GM21381 (cell line): Measurements from ENCODE around the gene GPC3.
"Not testable (repeated sequence)": the region's sequence is repeated elsewhere in the genome, so short reads cannot be mapped to it uniquely, and the experiment has no call there.

Experiments
- ATAC-seq: cut with Tn5 transposase; IDR thresholded peaks from one replicate; pipeline ENCODE4 v1.9.1; 2021; ENCODE audit warnings: mild to moderate bottlenecking, moderate library complexity; ENCODE audit not compliant: unreplicated experiment

GPC3 gene

DNA sequence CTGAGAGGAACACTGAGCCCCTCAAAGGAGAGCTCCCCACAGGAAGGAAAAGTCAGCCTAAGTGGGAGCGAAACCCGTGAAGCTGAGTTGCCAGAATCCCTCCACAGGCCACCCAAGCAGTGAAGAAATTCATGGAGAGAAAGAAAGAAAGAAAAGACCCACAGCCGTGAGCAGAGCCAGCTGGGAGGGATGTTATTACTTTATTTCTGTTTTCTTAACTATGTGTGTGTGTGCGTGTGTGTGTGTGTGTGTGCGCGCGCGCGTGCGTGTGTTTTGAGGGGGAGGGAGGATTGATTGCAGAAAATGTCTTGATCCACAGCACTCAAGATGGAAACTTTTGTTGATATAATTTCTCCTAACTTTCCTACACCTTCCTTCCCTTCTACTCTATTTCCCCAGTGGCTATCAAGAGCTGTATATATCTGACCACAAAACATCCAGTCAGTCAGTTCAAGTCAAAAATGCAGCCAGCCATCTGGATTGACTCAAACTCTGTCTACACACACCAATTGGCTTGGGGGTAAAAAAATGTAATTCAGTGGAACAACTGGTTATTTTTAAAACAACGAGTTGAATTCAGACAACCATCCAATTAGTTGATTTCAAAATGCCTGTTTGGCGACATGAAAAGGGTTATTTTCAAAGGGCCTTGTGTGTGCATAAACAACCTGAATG is 13.8 kb upstream of the GPC3 start:
- ATAC-seq = no peak

DNA sequence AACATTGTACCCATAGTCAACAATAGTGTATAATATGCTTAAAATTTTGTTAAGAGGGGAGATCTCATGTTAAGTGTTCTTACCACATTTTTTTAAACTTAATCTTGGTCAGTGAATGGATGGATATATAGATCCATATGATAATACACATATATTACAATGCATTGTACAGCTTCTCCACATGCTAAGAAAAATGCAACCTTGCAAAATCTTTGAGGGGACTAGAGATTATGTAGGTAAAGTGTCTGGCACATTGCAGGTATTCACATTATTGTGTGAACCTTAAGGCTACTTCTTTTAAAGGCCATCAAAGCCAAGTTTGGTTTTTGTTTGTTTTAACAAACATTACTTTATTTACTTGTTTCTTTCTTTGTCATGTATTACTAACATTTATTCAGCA is 10.4 kb upstream of the GPC3 start:
- no peak for ATAC-seq

DNA sequence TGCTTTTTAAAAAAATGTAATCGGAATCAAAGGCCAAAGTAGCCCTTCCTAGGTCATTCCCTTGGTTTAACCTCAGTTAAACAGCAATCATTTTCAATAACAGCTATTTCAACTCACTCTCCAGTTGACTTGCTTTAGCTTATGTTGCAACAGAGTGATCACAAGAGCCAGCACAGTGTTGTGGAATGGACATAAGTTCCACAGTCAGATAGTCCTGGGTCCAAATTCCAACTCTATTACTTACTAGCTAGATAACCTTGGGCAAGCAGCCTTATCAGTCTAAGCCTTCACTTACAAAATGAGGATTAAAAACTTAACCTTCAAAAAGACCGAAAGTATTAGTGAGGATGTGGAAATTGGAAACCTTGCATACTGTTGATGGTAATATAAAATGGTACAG is 9.2 kb upstream of the GPC3 start:
- ATAC-seq = no peak

DNA sequence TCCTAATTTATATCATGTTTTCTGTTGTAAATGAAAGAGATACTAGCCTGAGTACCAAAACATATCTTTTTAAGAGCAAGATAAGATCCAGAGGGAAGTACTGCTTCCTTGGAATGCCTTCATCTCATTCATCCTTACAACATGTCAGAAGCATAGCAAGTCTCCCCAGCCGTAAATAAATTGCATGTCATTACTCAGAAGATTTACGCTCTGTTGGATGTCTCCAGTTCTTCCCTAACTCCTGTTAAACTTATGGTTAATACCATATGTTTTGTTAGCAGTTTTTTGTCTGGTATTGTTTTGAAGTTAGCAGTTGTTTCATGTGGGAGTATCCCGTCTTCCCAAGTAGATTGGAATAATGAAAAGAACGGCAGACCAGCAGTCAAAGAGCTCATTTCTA is 7.5 kb upstream of the GPC3 start:
- no peak for ATAC-seq

GRCh38 chrX:133991814-133992213 is 6.4 kb upstream of the GPC3 start:
- ATAC-seq = no peak

- not testable (repeated sequence) for ATAC-seq
Measured at GRCh38 chrX:133991057-133991456, 5.7 kb upstream of the GPC3 start.

GRCh38 chrX:133989993-133990392 is 4.6 kb upstream of the GPC3 start:
- ATAC-seq = no peak

DNA sequence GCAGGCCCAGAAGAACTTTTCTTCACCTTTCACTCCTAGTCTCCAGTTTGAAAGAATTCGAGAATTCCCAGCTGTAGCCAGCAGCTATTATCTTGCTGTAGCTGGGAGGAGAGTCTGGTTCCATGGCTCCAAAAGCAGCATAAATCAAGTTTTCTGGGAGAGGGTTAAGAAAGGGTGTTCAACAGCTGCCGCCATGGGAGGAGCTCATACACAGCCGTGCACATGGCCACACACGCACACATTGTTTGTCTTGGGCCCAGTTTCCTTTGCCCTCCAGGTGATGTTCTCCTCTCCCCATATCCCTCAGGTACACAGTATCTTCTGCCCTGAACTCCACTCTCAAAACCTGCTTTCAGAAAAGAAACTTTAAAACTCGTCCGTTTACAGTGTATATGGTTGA is 4.1 kb upstream of the GPC3 start:
- no peak for ATAC-seq

DNA sequence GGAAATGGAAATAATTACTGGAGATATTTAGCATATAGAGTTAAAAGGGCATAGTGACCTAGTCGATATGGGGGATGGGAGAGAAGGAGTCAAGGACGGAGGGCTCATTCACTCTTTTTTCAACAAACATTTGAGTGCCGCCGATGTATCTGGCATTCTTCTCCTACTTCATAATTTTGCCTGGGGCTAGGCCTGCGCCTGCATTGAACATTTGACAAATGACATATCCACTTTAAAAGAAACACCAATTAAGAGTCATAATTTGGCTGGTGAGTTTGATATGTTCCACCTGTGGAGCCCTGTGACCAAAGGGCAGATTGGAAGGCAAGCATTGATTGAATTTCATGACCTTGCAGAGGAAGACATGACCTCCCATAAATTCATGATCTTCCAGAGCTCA is 2.6 kb upstream of the GPC3 start:
- no peak for ATAC-seq

- ATAC-seq = no peak
Measured at GRCh38 chrX:133987188-133987587, 1.8 kb upstream of the GPC3 start.

GRCh38 chrX:133985967-133986683 is 731 bp upstream of the GPC3 start:
- no peak for ATAC-seq

DNA sequence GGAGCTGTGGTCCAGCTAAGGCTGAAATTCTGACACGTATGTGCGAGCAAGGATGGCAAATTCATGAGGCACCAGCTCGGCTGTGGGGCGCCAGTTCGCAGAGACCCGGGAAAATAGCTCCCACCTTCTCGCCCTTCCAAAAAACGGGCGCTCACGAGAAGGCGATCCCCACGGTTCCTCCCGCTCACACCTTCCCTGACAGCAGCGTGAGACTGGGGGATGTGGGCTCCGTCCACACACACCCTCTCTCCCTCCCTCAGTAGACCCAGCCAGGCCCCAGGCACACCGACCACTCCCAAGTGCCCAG is 584 bp downstream of the GPC3 start:
- no peak for ATAC-seq

DNA sequence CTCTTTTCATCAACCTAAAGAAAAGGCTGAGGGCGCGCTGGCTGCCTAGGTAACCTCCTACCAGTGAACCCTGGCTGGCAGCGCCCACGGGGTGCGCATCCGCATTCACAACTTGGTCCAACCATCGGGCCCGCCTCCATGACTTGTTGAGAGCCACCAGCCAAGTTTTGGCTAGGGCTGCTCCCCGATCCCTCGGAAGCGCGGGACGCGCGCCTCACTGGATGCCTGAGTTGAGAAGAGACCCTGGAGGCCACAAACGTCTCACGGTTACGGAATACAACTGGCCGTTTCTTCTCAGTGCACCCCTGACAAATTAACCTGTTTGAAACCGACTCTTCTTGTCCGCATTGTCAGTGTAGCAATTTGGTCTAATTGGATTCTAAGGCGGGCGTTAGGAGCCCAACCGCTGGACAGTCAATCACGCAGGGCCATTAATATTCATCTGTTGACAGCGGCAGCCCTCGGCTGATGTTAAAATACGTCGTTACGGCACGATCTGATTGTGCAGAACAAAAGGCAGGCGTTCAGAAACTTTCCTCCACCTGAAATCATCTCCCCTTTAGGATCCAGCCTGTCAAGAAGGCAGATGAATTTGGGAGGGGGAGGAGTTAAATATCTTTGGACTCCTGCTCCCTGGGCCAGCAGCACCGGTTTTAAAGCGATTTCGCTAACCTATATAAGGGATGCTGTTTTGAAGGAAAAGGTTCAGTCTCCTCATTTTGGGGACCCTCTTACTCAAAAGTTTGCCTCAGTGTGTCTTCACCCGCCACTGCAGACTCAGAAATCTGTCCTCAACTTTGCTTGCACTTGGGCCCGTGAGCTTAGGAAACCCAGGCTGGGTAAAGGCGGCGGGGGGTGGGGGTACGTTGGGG is 1.2 kb downstream of the GPC3 start:
- ATAC-seq = no peak

DNA sequence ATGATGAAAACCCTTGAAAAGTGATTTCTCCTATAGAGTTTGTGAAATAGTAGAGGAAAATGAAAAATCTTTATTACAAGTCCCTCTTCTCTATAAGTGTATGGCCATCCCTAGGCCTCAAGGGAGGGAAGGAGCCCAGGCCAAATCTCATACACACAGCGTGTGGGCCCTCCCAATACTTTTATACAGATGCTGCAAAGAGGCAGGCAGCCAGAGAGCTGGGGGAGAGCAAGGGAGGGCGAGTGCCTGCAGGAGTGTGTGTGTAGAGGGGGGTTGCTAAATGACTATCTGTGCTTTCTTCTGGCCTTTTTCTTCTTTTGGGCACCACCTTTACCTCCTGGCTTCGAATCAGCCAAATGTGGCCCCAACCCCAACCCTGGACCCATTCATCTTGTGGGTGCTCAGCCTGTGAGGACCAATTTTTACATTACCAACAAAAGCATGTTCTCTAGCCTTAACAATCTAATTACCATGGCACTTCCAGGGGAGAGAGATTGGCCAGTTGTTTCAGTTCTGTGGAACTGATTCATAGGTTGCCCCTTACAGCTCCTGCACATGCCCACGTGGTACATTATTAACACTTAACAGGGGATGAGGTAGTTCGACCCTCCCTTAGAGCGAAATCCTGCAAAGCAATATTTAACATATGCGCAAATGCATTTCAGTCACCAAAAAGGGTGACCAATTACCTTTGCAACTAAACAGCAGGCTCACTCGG is 2.0 kb downstream of the GPC3 start:
- ATAC-seq = no peak

DNA sequence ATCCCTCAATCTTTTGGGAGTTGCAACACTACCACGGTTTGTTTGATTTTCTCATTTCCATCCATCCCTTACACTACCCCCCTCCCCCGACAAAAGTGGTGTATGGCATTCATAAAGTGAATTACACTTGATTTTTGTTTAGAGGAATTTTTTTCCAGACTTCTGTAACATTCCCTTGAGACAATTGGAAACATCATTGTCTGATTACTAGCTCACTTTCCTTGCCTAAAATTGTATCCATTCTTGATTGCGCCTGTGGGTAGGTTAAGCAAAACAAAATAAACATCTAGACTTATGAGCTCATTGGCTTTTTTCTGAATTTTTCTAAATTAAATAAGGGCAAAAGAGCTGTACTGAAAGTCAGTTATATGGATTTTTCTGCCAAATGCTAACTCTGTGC is 3.5 kb downstream of the GPC3 start:
- no peak for ATAC-seq

DNA sequence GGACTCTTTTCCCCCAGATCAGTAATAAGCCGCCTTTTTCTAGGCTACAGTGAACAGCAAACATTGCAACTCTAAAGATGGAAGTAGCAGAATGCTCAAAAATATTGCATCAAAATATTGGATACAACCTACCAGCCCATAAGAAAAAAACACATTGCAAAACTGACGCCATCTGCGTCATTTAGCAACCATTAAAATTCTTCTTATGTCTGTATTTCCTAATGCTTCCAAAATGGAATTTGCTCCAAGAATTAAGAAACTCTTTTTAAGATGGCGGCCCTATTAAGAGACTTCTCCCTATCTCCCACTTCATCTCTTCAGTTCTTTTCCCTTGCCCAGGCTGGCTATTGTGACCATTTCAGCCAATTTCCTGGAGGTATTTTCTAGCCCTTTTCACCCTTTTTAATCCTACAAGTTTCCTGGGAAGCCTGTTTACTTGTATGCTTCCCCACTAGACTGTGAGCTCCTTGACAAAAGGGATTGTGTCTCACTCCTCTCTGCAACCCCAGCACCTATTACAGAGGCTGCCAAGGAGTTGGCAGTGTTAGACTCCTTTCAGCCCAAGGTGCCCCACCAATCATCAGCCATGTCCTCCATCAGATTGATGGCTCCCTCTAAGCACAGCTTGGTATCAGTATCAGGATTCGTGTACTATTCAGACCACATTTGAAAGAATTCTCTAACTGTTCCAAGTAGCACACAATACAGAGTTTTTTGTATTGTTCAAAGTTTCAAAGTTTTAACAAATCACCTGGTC is 4.4 kb downstream of the GPC3 start:
- ATAC-seq = no peak

DNA sequence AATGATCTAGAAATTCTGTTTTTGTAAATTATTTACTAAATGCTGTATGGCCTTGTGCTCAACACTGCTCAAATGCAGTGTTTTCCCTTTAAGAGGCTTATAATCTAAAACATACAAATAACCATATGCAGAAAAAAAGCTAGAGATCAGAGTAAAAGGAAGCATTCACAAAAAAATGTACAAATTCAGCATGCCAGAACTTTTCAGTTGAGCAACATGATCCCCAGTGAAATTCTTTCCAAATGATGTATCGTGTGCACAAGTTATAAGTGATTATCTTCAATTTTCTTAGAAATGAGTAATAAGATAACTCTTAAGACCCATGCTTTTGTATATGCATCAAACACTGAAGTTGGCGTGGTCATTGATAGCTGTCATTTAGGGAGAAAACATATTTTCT is 5.0 kb downstream of the GPC3 start:
- no peak for ATAC-seq

GRCh38 chrX:133979641-133980230 is 5.7 kb downstream of the GPC3 start:
- ATAC-seq = no peak

GRCh38 chrX:133973704-133974103 is 11.7 kb downstream of the GPC3 start:
- no peak for ATAC-seq

GRCh38 chrX:133972916-133973315 is 12.5 kb downstream of the GPC3 start:
- no peak for ATAC-seq
